Central memory CD4-positive, alpha-beta T cell (primary cell): ENCODE measurements around the gene RAB18.
"Not testable (repeated sequence)": the region's sequence is repeated elsewhere in the genome, so short reads cannot be mapped to it uniquely, and the experiment has no call there.

Experiments used
- DNase-seq: peaks from one replicate; pipeline ENCODE4 v3.0.0; 2022
- total RNA-seq, 3 experiments: gene quantifications; one replicate each; lab custom pipeline; 2026; lab: John Stamatoyannopoulos, UW

RAB18 gene
- 81.4 to 128 (median 94.3) reads per million in 3 experiments for total RNA-seq

- DNase-seq, result peak; percentile 99
Measured at GRCh38 chr10:27504007-27504807, at the start of gene RAB18. TSS of gene RAB18 (plus strand) at chr10:27504304. CDS start at chr10:27504370, 66 bp downstream.

GRCh38 chr10:27454837-27455236 lies 49.3 kb upstream of the RAB18 start:
- no peak for DNase-seq

GRCh38 chr10:27457261-27457945 lies 46.7 kb upstream of the RAB18 start:
- DNase-seq, result no peak

- DNase-seq, result no peak
Measured at GRCh38 chr10:27457966-27458365, 46.1 kb upstream of the RAB18 start.

GRCh38 chr10:27461312-27461711 lies 42.8 kb upstream of the RAB18 start:
- DNase-seq, result no peak

- no peak for DNase-seq
Measured at GRCh38 chr10:27463961-27464360, 40.1 kb upstream of the RAB18 start.

DNA sequence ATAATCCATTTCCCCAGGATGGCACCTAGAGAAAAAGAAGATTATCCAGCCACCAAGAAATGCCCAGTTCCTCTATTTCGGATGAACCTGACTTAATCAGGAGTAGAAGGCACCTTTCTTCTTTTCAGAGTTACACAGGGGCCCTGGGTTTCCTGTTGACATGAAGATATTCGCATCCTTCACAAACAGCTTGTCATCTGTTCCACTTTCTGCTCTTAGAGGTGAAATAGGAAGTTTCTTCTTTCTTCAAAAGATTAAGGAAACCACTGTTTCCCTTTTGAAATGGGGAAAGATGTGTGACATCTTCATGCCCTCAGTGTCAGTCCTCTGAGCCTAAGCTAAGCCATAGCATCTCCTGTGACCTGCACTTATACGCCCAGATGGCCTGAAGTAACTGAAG lies 39.1 kb upstream of the RAB18 start:
- DNase-seq, result peak; percentile 42

DNA sequence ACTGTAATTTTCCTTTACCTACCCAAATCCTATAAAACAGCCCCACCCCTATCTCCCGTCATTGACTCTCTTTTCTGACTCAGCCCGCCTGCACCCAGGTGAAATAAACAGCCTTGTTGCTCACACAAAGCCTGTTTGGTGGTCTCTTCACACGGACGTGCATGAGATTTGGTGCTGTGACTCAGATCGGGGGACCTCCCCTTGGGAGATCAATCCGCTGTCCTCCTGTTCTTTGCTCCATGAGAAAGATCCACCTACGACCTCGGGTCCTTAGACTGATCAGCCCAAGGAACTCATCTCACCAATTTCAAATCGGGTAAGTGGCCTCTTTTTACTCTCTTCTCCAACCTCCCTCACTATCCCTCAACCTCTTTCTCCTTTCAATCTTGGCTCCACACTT lies 38.5 kb upstream of the RAB18 start:
- DNase-seq, result not testable (repeated sequence)

DNA sequence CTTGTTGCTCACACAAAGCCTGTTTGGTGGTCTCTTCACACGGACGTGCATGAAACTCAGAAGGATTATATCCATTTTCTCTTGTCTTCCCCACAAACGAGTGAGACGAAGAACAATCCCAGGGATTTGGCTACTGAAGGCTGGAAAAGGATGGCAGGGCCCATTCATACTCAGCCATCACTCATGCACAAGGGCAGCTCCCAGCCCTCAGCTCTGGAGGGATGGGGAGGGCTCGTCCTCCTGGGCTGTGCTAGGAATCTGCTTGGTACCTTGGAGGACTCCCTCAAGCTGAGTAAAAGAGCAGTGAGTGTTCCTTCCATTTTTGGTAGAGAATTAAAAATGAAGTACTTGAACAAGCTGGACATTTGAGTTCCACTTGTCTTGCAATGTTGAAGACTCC lies 33.2 kb upstream of the RAB18 start:
- DNase-seq, result no peak

DNA sequence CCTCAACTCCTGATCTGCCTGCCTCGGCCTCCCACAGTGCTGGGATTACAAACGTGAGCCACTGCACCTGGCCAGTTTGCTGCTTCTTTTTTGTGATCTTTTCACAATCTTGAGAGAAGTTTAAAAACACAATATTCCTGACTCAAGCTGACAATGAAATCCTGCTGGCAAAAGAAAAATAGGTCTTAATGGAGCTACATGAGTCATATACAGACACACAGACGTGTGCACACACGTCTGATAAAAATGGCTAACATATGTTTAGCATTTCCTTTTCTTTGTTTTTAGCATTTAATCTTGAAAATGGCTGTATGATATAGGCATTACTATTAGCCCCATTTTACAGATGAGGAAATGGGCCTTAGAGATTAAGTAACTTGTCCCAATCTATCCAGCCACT lies 29.4 kb upstream of the RAB18 start:
- no peak for DNase-seq

- no peak for DNase-seq
Measured at GRCh38 chr10:27479016-27479415, 25.1 kb upstream of the RAB18 start.

- DNase-seq, result no peak
Measured at GRCh38 chr10:27481486-27481885, 22.6 kb upstream of the RAB18 start.

GRCh38 chr10:27482984-27483956 lies 20.8 kb upstream of the RAB18 start:
- DNase-seq, result no peak

- DNase-seq, result no peak
Measured at GRCh38 chr10:27485368-27485767, 18.7 kb upstream of the RAB18 start.

DNA sequence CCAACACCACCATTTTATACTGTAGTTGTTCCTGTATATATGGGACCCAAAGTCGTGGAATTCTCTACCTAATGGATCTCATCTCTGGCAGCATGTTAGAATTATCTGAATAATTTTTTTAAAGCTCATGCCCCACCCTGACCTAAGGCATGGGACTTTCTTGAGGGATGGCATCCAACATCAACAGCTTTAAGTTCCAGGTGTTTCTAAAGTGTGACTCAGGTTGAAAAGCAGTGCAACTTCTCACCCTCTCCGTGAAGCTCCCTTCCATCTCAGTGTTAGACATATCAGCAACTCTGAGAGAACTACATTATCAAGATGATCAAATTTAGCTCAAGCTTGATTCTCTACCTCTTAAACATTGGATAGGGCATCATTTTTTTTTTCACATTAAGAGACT lies 18.1 kb upstream of the RAB18 start:
- DNase-seq, result no peak

GRCh38 chr10:27490807-27491206 lies 13.3 kb upstream of the RAB18 start:
- no peak for DNase-seq

GRCh38 chr10:27494116-27494805 lies 9.8 kb upstream of the RAB18 start:
- DNase-seq, result no peak

GRCh38 chr10:27496137-27496536 lies 8.0 kb upstream of the RAB18 start:
- DNase-seq, result no peak

GRCh38 chr10:27500096-27500495 lies 4.0 kb upstream of the RAB18 start:
- no peak for DNase-seq

GRCh38 chr10:27500886-27501285 lies 3.2 kb upstream of the RAB18 start:
- no peak for DNase-seq

DNA sequence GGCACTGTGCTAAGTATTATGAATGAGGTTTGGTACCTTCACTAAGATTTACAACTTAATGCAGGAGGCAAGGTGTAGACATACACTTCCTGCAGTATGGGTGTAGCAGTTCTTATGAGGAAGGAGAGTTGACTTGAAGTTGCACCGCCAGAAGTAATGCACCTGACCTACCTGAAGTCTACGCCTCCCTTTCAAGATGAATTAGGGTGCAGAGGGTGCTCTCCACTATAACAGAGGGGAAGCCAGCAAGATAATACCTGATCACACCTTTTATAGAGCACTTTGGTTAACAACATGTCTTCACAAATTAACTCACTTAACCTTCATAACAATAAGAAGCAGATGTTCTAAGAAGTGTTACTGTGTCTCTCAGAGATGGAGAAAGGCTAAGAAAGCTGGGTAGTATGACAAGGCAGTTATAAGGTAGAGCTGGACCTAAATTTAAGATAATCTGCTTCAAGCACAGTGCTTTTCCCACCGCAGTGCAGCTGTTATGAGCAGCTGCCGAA lies 552 bp upstream of the RAB18 start:
- DNase-seq, result no peak

GRCh38 chr10:27504808-27505460 lies 830 bp downstream of the RAB18 start:
- no peak for DNase-seq
